Measurements from ENCODE around the gene DMXL1.
A peak's percentile ranks its signal among the peaks of the same experiment; 100 is the strongest.

The DMXL1 gene

GRCh38 chr5:119255571-119256356 lies 184.9 kb downstream of the DMXL1 start:
- TF ChIP-seq RAD21 (IDR thresholded peaks at IDR 0.05; ENCODE audit: low read depth): peak; percentile 45
- TF ChIP-seq ZBTB7A (IDR thresholded peaks at IDR 0.05; ENCODE audit: low read depth): no peak
- TF ChIP-seq EGR1 (IDR thresholded peaks at IDR 0.05): no peak
- no peak for TF ChIP-seq NFIC (IDR thresholded peaks at IDR 0.05)

GRCh38 chr5:119257613-119258012 lies 186.7 kb downstream of the DMXL1 start:
- TF ChIP-seq EP300 (IDR thresholded peaks at IDR 0.05; ENCODE audit: borderline replicate concordance): no peak
- no peak for TF ChIP-seq USF1 (IDR thresholded peaks at IDR 0.05)
- no peak for TF ChIP-seq CEBPB (IDR thresholded peaks at IDR 0.05)
- no peak for TF ChIP-seq TAF1 (IDR thresholded peaks at IDR 0.05; ENCODE audit: low read depth)
- TF ChIP-seq TEAD4 (IDR thresholded peaks at IDR 0.05): no peak
- no peak for TF ChIP-seq CREB1 (IDR thresholded peaks at IDR 0.05; ENCODE audit: low read depth)
- no peak for TF ChIP-seq MAX (IDR thresholded peaks at IDR 0.05)
- no peak for TF ChIP-seq REST (IDR thresholded peaks at IDR 0.05; ENCODE audit: low read depth)
- TF ChIP-seq YY1 (IDR thresholded peaks at IDR 0.05; ENCODE audit: low read depth): no peak
- no peak for TF ChIP-seq RAD21 (IDR thresholded peaks at IDR 0.05; ENCODE audit: low read depth)
- no peak for TF ChIP-seq NFIC (IDR thresholded peaks at IDR 0.05)
- TF ChIP-seq EGR1 (IDR thresholded peaks at IDR 0.05): no peak
- no peak for TF ChIP-seq FOXM1 (IDR thresholded peaks at IDR 0.05; ENCODE audit: borderline replicate concordance, low read depth)
- no peak for TF ChIP-seq ZBTB7A (IDR thresholded peaks at IDR 0.05; ENCODE audit: low read depth)
- no peak for TF ChIP-seq TCF12 (IDR thresholded peaks at IDR 0.05; ENCODE audit: low read depth)

- TF ChIP-seq YY1 (IDR thresholded peaks at IDR 0.05; ENCODE audit: low read depth) (no peak), TAF1 (IDR thresholded peaks at IDR 0.05; ENCODE audit: low read depth) (no peak), RAD21 (IDR thresholded peaks at IDR 0.05; ENCODE audit: low read depth) (no peak), ZBTB7A (IDR thresholded peaks at IDR 0.05; ENCODE audit: low read depth) (no peak), FOXM1 (IDR thresholded peaks at IDR 0.05; ENCODE audit: borderline replicate concordance, low read depth) (no peak)
Measured at GRCh38 chr5:119263639-119264038, 192.8 kb downstream of the DMXL1 start.

GRCh38 chr5:119264186-119264585 lies 193.3 kb downstream of the DMXL1 start:
- TF ChIP-seq USF1 (IDR thresholded peaks at IDR 0.05) (no peak), REST (IDR thresholded peaks at IDR 0.05; ENCODE audit: low read depth) (no peak), EGR1 (IDR thresholded peaks at IDR 0.05) (no peak), MAX (IDR thresholded peaks at IDR 0.05) (no peak), TEAD4 (IDR thresholded peaks at IDR 0.05) (no peak), TCF12 (IDR thresholded peaks at IDR 0.05; ENCODE audit: low read depth) (no peak), EP300 (IDR thresholded peaks at IDR 0.05; ENCODE audit: borderline replicate concordance) (no peak), YY1 (IDR thresholded peaks at IDR 0.05; ENCODE audit: low read depth) (no peak), ZBTB7A (IDR thresholded peaks at IDR 0.05; ENCODE audit: low read depth) (no peak), CEBPB (IDR thresholded peaks at IDR 0.05) (no peak), CREB1 (IDR thresholded peaks at IDR 0.05; ENCODE audit: low read depth) (no peak), RAD21 (IDR thresholded peaks at IDR 0.05; ENCODE audit: low read depth) (no peak), NFIC (IDR thresholded peaks at IDR 0.05) (no peak), TAF1 (IDR thresholded peaks at IDR 0.05; ENCODE audit: low read depth) (no peak), FOXM1 (IDR thresholded peaks at IDR 0.05; ENCODE audit: borderline replicate concordance, low read depth) (no peak)

- TF ChIP-seq CREB1 (IDR thresholded peaks at IDR 0.05; ENCODE audit: low read depth) (peak; percentile 72), TEAD4 (IDR thresholded peaks at IDR 0.05) (no peak)
Measured at GRCh38 chr5:119267958-119268386, 197.1 kb downstream of the DMXL1 start.

GRCh38 chr5:119268387-119269060 lies 197.6 kb downstream of the DMXL1 start:
- TF ChIP-seq MAX (IDR thresholded peaks at IDR 0.05) (peak; percentile 79), TCF12 (IDR thresholded peaks at IDR 0.05; ENCODE audit: low read depth) (peak; percentile 50; the same call in 1 of the 2 replicates), CREB1 (IDR thresholded peaks at IDR 0.05; ENCODE audit: low read depth) (no peak; the same call in 1 of the 2 replicates), YY1 (IDR thresholded peaks at IDR 0.05; ENCODE audit: low read depth) (peak; percentile 13; the same call in 1 of the 2 replicates), TAF1 (IDR thresholded peaks at IDR 0.05; ENCODE audit: low read depth) (peak; percentile 66), NFIC (IDR thresholded peaks at IDR 0.05) (no peak), RAD21 (IDR thresholded peaks at IDR 0.05; ENCODE audit: low read depth) (no peak; the same call in 1 of the 2 replicates), USF1 (IDR thresholded peaks at IDR 0.05) (peak; percentile 9; the same call in 1 of the 2 replicates), REST (IDR thresholded peaks at IDR 0.05; ENCODE audit: low read depth) (no peak), EP300 (IDR thresholded peaks at IDR 0.05; ENCODE audit: borderline replicate concordance) (no peak; the same call in 1 of the 2 replicates), EGR1 (IDR thresholded peaks at IDR 0.05) (no peak), CEBPB (IDR thresholded peaks at IDR 0.05) (no peak), FOXM1 (IDR thresholded peaks at IDR 0.05; ENCODE audit: borderline replicate concordance, low read depth) (no peak)

Measured in Ishikawa (cell line).